HEK293 (cell line): ENCODE results near the gene ZSCAN22.
A peak's percentile ranks its signal among the peaks of the same experiment; 100 is the strongest.

Source experiments
- CTCF ChIA-PET: fragments of 350-600 bp; formaldehyde crosslinking; extraction: SDS; loops from one replicate; lab custom pipeline; 2021; ENCODE audit warnings: antibody characterized with exemption; lab: Yijun Ruan, JAX
- POLR2A ChIA-PET: fragments of 300-600 bp; formaldehyde crosslinking; extraction: SDS; loops from one replicate; lab custom pipeline; 2020; ENCODE audit warnings: antibody characterized with exemption, inconsistent platforms; lab: Yijun Ruan, JAX
- H3K27ac ChIP-seq: fragments of 200-500 bp; sonication (Bioruptor generic); 2 replicates; pipeline ENCODE4 v1.5.1; 2014; ENCODE audit warnings: low read depth, low read length, control low read depth, inconsistent platforms; ENCODE audit errors: extremely low read depth
- H3K36me3 ChIP-seq, 2 experiments: fragments of 200-500 bp in 1 of 2; sonication (Bioruptor generic) in 1 of 2; 1 replicate in 1 of 2; 2 replicates in 1 of 2; pipeline ENCODE4 v1.5.1; 2014 to 2017; ENCODE audit warnings: inconsistent platforms in 2 of 2, low read length in 2 of 2; ENCODE audit not compliant: control insufficient read depth in 2 of 2, insufficient read depth in 1 of 2
- H3K4me1 ChIP-seq: fragments of 200-500 bp; sonication (Bioruptor generic); 2 replicates; pipeline ENCODE4 v1.5.1; 2014; ENCODE audit warnings: mild to moderate bottlenecking, low read length, inconsistent platforms; ENCODE audit not compliant: control insufficient read depth, insufficient read depth
- H3K4me3 ChIP-seq: 2 replicates; pipeline ENCODE4 v1.5.1; 2011; ENCODE audit warnings: low read depth, mild to moderate bottlenecking, control low read depth, low read length, moderate library complexity
- H3K9me3 ChIP-seq: fragments of 200-500 bp; sonication (Bioruptor generic); 2 replicates; pipeline ENCODE4 v1.5.1; 2014; ENCODE audit warnings: low read depth, low read length, inconsistent platforms; ENCODE audit not compliant: control insufficient read depth, insufficient read depth
- MYNN ChIP-seq: fragments of 450-650 bp; formaldehyde crosslinking; IDR thresholded peaks from 2 replicates; pipeline ENCODE4 v1.5.1; 2016; ENCODE audit warnings: missing biosample characterization, missing genetic modification characterization, borderline replicate concordance
- MZF1 ChIP-seq: fragments of 450-650 bp; formaldehyde crosslinking; IDR thresholded peaks from 2 replicates; pipeline ENCODE4 v1.5.1; 2017; ENCODE audit warnings: missing biosample characterization, missing genetic modification characterization, borderline replicate concordance
- PRDM4 ChIP-seq: fragments of 450-650 bp; formaldehyde crosslinking; IDR thresholded peaks from 2 replicates; pipeline ENCODE4 v1.5.1; 2017; ENCODE audit warnings: missing biosample characterization, missing genetic modification characterization
- YY1 ChIP-seq: fragments of 450-650 bp; formaldehyde crosslinking; IDR thresholded peaks from 2 replicates; pipeline ENCODE4 v1.5.1; 2018; ENCODE audit warnings: missing biosample characterization, missing genetic modification characterization
- ZIC2 ChIP-seq: fragments of 450-650 bp; formaldehyde crosslinking; IDR thresholded peaks from 2 replicates; pipeline ENCODE4 v1.5.1; 2016; ENCODE audit warnings: missing biosample characterization, missing genetic modification characterization
- ZNF148 ChIP-seq: fragments of 450-650 bp; formaldehyde crosslinking; IDR thresholded peaks from 2 replicates; pipeline ENCODE4 v1.5.0; 2017; ENCODE audit warnings: missing biosample characterization, missing genetic modification characterization, borderline replicate concordance
- ZNF416 ChIP-seq: fragments of 450-650 bp; formaldehyde crosslinking; IDR thresholded peaks from 2 replicates; pipeline ENCODE4 v1.5.1; 2016; ENCODE audit warnings: missing biosample characterization, missing genetic modification characterization
- ZNF521 ChIP-seq: fragments of 450-650 bp; formaldehyde crosslinking; IDR thresholded peaks from 2 replicates; pipeline ENCODE4 v1.5.1; 2017; ENCODE audit warnings: missing biosample characterization, mild to moderate bottlenecking, missing genetic modification characterization
- ZNF529 ChIP-seq: fragments of 450-650 bp; formaldehyde crosslinking; IDR thresholded peaks from 2 replicates; pipeline ENCODE4 v1.5.1; 2017; ENCODE audit warnings: missing genetic modification characterization, missing biosample characterization; ENCODE audit not compliant: insufficient replicate concordance
- ZNF544 ChIP-seq: fragments of 450-650 bp; formaldehyde crosslinking; IDR thresholded peaks from 2 replicates; pipeline ENCODE4 v1.5.0; 2017; ENCODE audit warnings: missing biosample characterization, missing genetic modification characterization
- ZNF555 ChIP-seq: fragments of 450-650 bp; formaldehyde crosslinking; conservative IDR thresholded peaks from 2 replicates; pipeline ENCODE4 v1.5.1; 2017; ENCODE audit warnings: missing biosample characterization, mild to moderate bottlenecking, missing genetic modification characterization, inconsistent platforms
- ZNF645 ChIP-seq: fragments of 450-650 bp; formaldehyde crosslinking; IDR thresholded peaks from 2 replicates; pipeline ENCODE4; 2016; ENCODE audit warnings: missing biosample characterization, missing genetic modification characterization
- ZNF660 ChIP-seq: fragments of 450-650 bp; IDR thresholded peaks from 2 replicates; pipeline ENCODE4 v1.5.1; 2018; ENCODE audit warnings: missing biosample characterization, mild to moderate bottlenecking, missing genetic modification characterization
- ZNF692 ChIP-seq: fragments of 450-650 bp; formaldehyde crosslinking; IDR thresholded peaks from 2 replicates; pipeline ENCODE4 v1.5.1; 2016; ENCODE audit warnings: missing biosample characterization, missing genetic modification characterization
- ZNF791 ChIP-seq: fragments of 450-650 bp; formaldehyde crosslinking; IDR thresholded peaks from 2 replicates; pipeline ENCODE4 v1.5.1; 2016; ENCODE audit warnings: missing biosample characterization, missing genetic modification characterization

The ZSCAN22 gene

GRCh38 chr19:58305065-58305931 lies 21.5 kb upstream of the ZSCAN22 start, which contains the start of gene ERVK3-1 (continued):
- TF ChIP-seq ZNF148 (tag by site-specific recombination) (no peak), ZNF529 (tag by site-specific recombination) (no peak), ZNF692 (peak; percentile 86), ZNF791 (tag by site-specific recombination) (no peak), ZNF645 (tag by site-specific recombination) (no peak), ZNF416 (tag by site-specific recombination) (no peak), PRDM4 (tag by site-specific recombination) (no peak; the same call in 1 of the 2 replicates), ZNF660 (peak; percentile 6; the same call in 1 of the 2 replicates)

- peak overlapping the region; percentile 67; the same call in 1 of the 2 replicates for H3K27ac ChIP-seq
- ChIA-PET CTCF (interaction anchor here (0.8 to 1.1 kb wide), 4 partner anchors 12 to 213 kb away, joined by 3 to 4 read pairs (median 3); no protein-coding TSS in a partner anchor), POLR2A (interaction anchor here (1.8 to 2.3 kb wide), 2 partner anchors 20 to 102 kb away, joined by 5 to 11 read pairs; partner anchors contain the start of genes ZNF584 and ZSCAN22)
- H3K4me1 ChIP-seq, result no peaks in the 10 kb centered on the region
- peak overlapping the region; percentile 96 for H3K4me3 ChIP-seq
- H3K36me3 ChIP-seq, result peaks cover 36 to 54% of the 10 kb centered on the region in 2 experiments
- no peaks in the 10 kb centered on the region for H3K9me3 ChIP-seq
- TF ChIP-seq MZF1 (tag by site-specific recombination) (no peak), ZNF660 (no peak), YY1 (tag by site-specific recombination) (no peak), MYNN (tag by site-specific recombination) (no peak), ZNF521 (tag by site-specific recombination) (no peak), ZNF544 (tag by site-specific recombination) (no peak), ZIC2 (tag by site-specific recombination) (no peak), ZNF555 (tag by site-specific recombination) (no peak)
Measured at GRCh38 chr19:58305932-58306323, 20.9 kb upstream of the ZSCAN22 start.
